Gastrocnemius medialis (tissue), 4 donors: ENCODE measurements around the gene SLC22A31.

Source experiments
- POLR2A ChIP-seq, 2 donors: fragments of 450-650 bp; IDR thresholded peaks; one replicate each; pipeline ENCODE4 v1.6.1; 2017; ENCODE audit warnings: antibody characterized with exemption in 2 of 2, mild to moderate bottlenecking in 2 of 2, moderate library complexity in 2 of 2
- TF ChIP-seq, protein P1 (sequence below), 5 experiments: fragments of 450-650 bp in 3 of 5; fragments of 200-600 bp in 2 of 5; sonication (generic) in 2 of 5; IDR thresholded peaks in 4 of 5; conservative IDR thresholded peaks in 1 of 5; 1 replicate in 4 of 5; 2 replicates in 1 of 5; pipeline ENCODE4 v1.5.1; 2016 to 2019; ENCODE audit warnings: antibody characterized with exemption in 5 of 5, mild to moderate bottlenecking in 3 of 5, moderate library complexity in 3 of 5

DNA sequence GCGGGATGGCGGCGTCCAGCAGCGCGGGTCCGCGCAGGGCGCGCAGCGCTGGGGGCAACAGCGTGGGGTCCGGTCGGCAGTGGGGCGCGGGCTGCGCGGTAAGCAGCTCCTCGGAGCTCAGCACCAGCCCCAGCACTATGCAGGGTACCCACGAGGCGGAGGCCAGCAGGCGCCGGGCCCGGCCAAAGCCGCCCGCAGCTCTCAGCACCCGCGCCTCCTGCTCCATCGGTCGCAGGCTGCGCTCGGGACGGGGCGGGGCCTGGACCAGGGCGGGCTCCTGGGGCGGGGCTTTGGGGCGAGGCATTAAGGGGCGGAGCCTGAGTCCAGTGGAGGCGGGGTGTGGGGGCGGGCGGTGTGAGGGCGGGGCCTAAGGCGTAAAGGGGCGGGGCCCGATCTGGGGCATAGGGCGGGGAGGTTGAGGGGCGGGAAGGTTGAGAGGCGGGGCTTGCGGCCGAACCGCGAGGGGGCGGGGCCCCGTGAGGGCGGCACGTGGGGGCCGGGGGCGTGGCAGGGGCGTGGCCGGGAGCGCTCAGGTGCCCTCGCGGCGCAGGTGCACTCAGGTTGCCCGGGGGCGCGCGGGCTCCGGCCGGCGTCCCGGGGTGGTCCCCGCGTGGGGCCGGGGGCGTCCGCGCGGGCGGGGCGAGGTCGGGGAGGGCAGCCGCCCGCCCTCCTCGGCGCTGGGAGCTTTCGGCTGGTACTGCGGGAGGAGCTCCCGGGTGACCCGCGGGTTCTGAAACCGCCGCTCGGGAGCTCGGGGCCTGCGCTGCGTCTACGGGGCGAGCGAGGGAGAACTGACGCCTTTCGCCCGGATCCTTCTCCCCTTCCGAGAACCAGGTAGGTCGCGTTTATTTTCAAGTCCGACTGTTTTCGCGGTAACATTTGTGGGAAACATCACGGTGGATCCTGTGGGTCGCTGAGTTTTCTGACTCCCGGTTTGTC, 1.4 kb upstream of the SLC22A31 start:
- TF ChIP-seq POLR2A (IDR thresholded peaks at IDR 0.05): no peak
- TF ChIP-seq, protein P1, sequence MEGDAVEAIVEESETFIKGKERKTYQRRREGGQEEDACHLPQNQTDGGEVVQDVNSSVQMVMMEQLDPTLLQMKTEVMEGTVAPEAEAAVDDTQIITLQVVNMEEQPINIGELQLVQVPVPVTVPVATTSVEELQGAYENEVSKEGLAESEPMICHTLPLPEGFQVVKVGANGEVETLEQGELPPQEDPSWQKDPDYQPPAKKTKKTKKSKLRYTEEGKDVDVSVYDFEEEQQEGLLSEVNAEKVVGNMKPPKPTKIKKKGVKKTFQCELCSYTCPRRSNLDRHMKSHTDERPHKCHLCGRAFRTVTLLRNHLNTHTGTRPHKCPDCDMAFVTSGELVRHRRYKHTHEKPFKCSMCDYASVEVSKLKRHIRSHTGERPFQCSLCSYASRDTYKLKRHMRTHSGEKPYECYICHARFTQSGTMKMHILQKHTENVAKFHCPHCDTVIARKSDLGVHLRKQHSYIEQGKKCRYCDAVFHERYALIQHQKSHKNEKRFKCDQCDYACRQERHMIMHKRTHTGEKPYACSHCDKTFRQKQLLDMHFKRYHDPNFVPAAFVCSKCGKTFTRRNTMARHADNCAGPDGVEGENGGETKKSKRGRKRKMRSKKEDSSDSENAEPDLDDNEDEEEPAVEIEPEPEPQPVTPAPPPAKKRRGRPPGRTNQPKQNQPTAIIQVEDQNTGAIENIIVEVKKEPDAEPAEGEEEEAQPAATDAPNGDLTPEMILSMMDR (IDR thresholded peaks at IDR 0.05 in 4 of 5, conservative IDR thresholded peaks at IDR 0.05 in 1 of 5): no peak
